Stimulated activated CD8-positive, alpha-beta memory T cell treated with anti-CD3 and anti-CD28 coated beads, Interleukin-12 subunit alpha, Interleukin-12 subunit beta, amount 100 ng/mL, for 24 hours (primary cell): ENCODE results near the gene RASGEF1B.
"Not testable (repeated sequence)": the region's sequence is repeated elsewhere in the genome, so short reads cannot be mapped to it uniquely, and the experiment has no call there.

Experiments used
- DNase-seq: peaks from one replicate; pipeline ENCODE4 v3.0.0-alpha.2; 2020; ENCODE audit errors: extremely low read depth

RASGEF1B gene

GRCh38 chr4:81432825-81433224, 38.9 kb downstream of the RASGEF1B start:
- DNase-seq: no peak

GRCh38 chr4:81431971-81432370, 39.7 kb downstream of the RASGEF1B start:
- DNase-seq: no peak

- no peak for DNase-seq
These were observed 42.1 kb downstream of the RASGEF1B start for GRCh38 chr4:81429607-81430006.

- DNase-seq: no peak
These were observed 42.7 kb downstream of the RASGEF1B start for GRCh38 chr4:81429031-81429430.

- DNase-seq: no peak
These were observed 43.7 kb downstream of the RASGEF1B start for GRCh38 chr4:81428002-81428401.

- DNase-seq: no peak
These were observed 44.3 kb downstream of the RASGEF1B start for GRCh38 chr4:81427344-81427821.

- no peak for DNase-seq
These were observed 44.9 kb downstream of the RASGEF1B start for GRCh38 chr4:81426770-81427289.

- no peak for DNase-seq
These were observed 46.6 kb downstream of the RASGEF1B start for GRCh38 chr4:81424816-81425755.

- DNase-seq: no peak
These were observed 47.4 kb downstream of the RASGEF1B start for GRCh38 chr4:81424336-81424735.

GRCh38 chr4:81422595-81422994, 49.1 kb downstream of the RASGEF1B start:
- no peak for DNase-seq

- DNase-seq: no peak
These were observed 50.1 kb downstream of the RASGEF1B start for GRCh38 chr4:81421346-81422218.

GRCh38 chr4:81418572-81418971, 53.1 kb downstream of the RASGEF1B start:
- no peak for DNase-seq

GRCh38 chr4:81412946-81413495, 58.7 kb downstream of the RASGEF1B start:
- DNase-seq: no peak

GRCh38 chr4:81410680-81411079, 61.0 kb downstream of the RASGEF1B start:
- no peak for DNase-seq

GRCh38 chr4:81409836-81410235, 61.9 kb downstream of the RASGEF1B start:
- DNase-seq: no peak

GRCh38 chr4:81408341-81408740, 63.4 kb downstream of the RASGEF1B start:
- no peak for DNase-seq

GRCh38 chr4:81407726-81408125, 64.0 kb downstream of the RASGEF1B start:
- no peak for DNase-seq

GRCh38 chr4:81406481-81406880, 65.2 kb downstream of the RASGEF1B start:
- not testable (repeated sequence) for DNase-seq

- DNase-seq: no peak
These were observed 65.8 kb downstream of the RASGEF1B start for GRCh38 chr4:81405900-81406401.

- no peak for DNase-seq
These were observed 67.0 kb downstream of the RASGEF1B start for GRCh38 chr4:81404741-81405140.

GRCh38 chr4:81404294-81404693, 67.4 kb downstream of the RASGEF1B start:
- no peak for DNase-seq
